ENCODE results near the gene SHOC2. TPM values are rescaled to one million over a fixed set of nuclear protein-coding genes. Genes with fewer than 3 reads are reported as not detected.

The SHOC2 gene
- total RNA-seq, 4 donors from 2014 or later, result 49.2 to 50.9 (median 50.5) TPM

GRCh38 chr10:110983466-110983865 is 64.1 kb downstream of the SHOC2 start:
- H3K27ac ChIP-seq, result no peak overlapping the region
- H3K9me3 ChIP-seq, result no peaks in the 10 kb centered on the region
- TF ChIP-seq CTCF (IDR thresholded peaks at IDR 0.05) (no peak), EP300 (IDR thresholded peaks at IDR 0.05) (no peak), POLR2A (IDR thresholded peaks at IDR 0.05) (no peak)
- WGBS, 2 donors, result 92 to 94% methylated on average over 3 of the region's 3 CpGs
- H3K36me3 ChIP-seq, result peaks cover 0 to 6% (median 0%) of the 10 kb centered on the region in 3 donors
- no peak overlapping the region for H3K4me3 ChIP-seq
- no peak for DNase-seq (ENCODE audit: low spot score in 2 of 2)
- no peaks in the 10 kb centered on the region for H3K27me3 ChIP-seq
- H3K4me1 ChIP-seq, result peaks cover 0 to 19% (median 3%) of the 10 kb centered on the region in 4 donors

- Histone ChIP-seq H3K27me3 (no peaks in the 10 kb centered on the region), H3K36me3 (no peaks in the 10 kb centered on the region), H3K4me1 (peaks cover 0 to 19% (median 3%) of the 10 kb centered on the region in 4 donors), H3K4me3 (no peak overlapping the region), H3K27ac (no peak overlapping the region), H3K9me3 (no peaks in the 10 kb centered on the region)
- no peak for DNase-seq (ENCODE audit: low spot score in 2 of 2)
- WGBS, 2 donors, result 83 to 91% methylated on average over 2 of the region's 2 CpGs
- TF ChIP-seq CTCF (IDR thresholded peaks at IDR 0.05) (no peak), POLR2A (IDR thresholded peaks at IDR 0.05) (no peak), EP300 (IDR thresholded peaks at IDR 0.05) (no peak)
Observed at GRCh38 chr10:110985497-110986275, 66.3 kb downstream of the SHOC2 start.

- TF ChIP-seq POLR2A (IDR thresholded peaks at IDR 0.05) (no peak), EP300 (IDR thresholded peaks at IDR 0.05) (no peak), CTCF (IDR thresholded peaks at IDR 0.05) (no peak)
- Histone ChIP-seq H3K36me3 (no peaks in the 10 kb centered on the region), H3K27ac (no peak overlapping the region), H3K27me3 (no peaks in the 10 kb centered on the region), H3K9me3 (no peaks in the 10 kb centered on the region), H3K4me3 (no peak overlapping the region), H3K4me1 (peaks cover 0 to 50% (median 3%) of the 10 kb centered on the region in 4 donors)
- WGBS, 2 donors, result 65 to 82% methylated on average over 1 of the region's 1 CpG
- DNase-seq (ENCODE audit: low spot score in 2 of 2), result no peak
Observed at GRCh38 chr10:110989016-110989415, 69.6 kb downstream of the SHOC2 start.

GRCh38 chr10:110992006-110992800 is 72.8 kb downstream of the SHOC2 start:
- Histone ChIP-seq H3K27me3 (no peaks in the 10 kb centered on the region), H3K4me3 (no peak overlapping the region), H3K4me1 (peaks cover 0 to 38% (median 0%) of the 10 kb centered on the region in 4 donors), H3K9me3 (no peaks in the 10 kb centered on the region), H3K36me3 (peaks cover 0 to 9% (median 0%) of the 10 kb centered on the region in 3 donors), H3K27ac (peak overlapping the region in 2 of 4 donors; percentile 10 to 13)
- no peak for DNase-seq (ENCODE audit: low spot score in 2 of 2)
- WGBS, 2 donors, result 50 to 57% methylated on average over 3 of the region's 3 CpGs
- TF ChIP-seq POLR2A (IDR thresholded peaks at IDR 0.05), result no peak
- TF ChIP-seq CTCF (IDR thresholded peaks at IDR 0.05), result no peak
- no peak for TF ChIP-seq EP300 (IDR thresholded peaks at IDR 0.05)
